HepG2 (cell line): ENCODE data around the gene THSD8. TPM values are rescaled to one million over a fixed set of nuclear protein-coding genes. Genes with fewer than 3 reads are reported as not detected.

Source experiments
- ETV5 ChIP-seq: IDR thresholded peaks from 2 replicates; pipeline ENCODE4 v1.6.1; 2018; ENCODE audit warnings: missing biosample characterization, missing genetic modification reagents, inconsistent platforms, borderline replicate concordance
- GLI4 ChIP-seq: sonication (generic); formaldehyde crosslinking; IDR thresholded peaks from 2 replicates; pipeline ENCODE4 v1.5.1; 2020; ENCODE audit warnings: missing genetic modification reagents, mild to moderate bottlenecking, moderate library complexity, borderline replicate concordance
- MAZ ChIP-seq, 2 experiments: sonication (generic) in 1 of 2; formaldehyde crosslinking in 1 of 2; IDR thresholded peaks; 2 replicates each; pipeline versions ENCODE4 v1.5.0 to v1.6.1; 2012 to 2020; ENCODE audit warnings: low read depth in 2 of 2, mild to moderate bottlenecking in 2 of 2, borderline replicate concordance in 1 of 2, improper control_type of control experiment in 1 of 2, low read length in 1 of 2, missing genetic modification reagents in 1 of 2, moderate library complexity in 1 of 2
- ZFP41 ChIP-seq: sonication (generic); formaldehyde crosslinking; IDR thresholded peaks from 2 replicates; pipeline ENCODE4 v1.4.0; 2020; ENCODE audit warnings: mild to moderate bottlenecking, missing genetic modification reagents, borderline replicate concordance
- ZNF136 ChIP-seq: sonication (generic); formaldehyde crosslinking; IDR thresholded peaks from 2 replicates; pipeline ENCODE4 v1.8.1; 2022; ENCODE audit warnings: low read depth, mild to moderate bottlenecking, moderate library complexity, missing genetic modification reagents
- ZNF644 ChIP-seq: IDR thresholded peaks from 2 replicates; pipeline ENCODE4 v1.6.1; 2016; ENCODE audit warnings: low read depth
- polyA plus RNA-seq, 8 experiments: library from polyadenylated mRNA; depleted of rRNA in 3 of 8; stranded (reverse) in 7 of 8; unstranded in 1 of 8; fragments of >200 nt; fragmentation: Illumina TruSeq in 4 of 8; extraction: Trizol in 4 of 8; gene quantifications; 2 replicates each; pipeline versions ENCODE4 v1.2.1 to v1.2.3, GENCODE V29; 2011 to 2016; ENCODE audit warnings: low read depth in 4 of 8, missing spikeins in 1 of 8, mixed read lengths in 1 of 8; ENCODE audit not compliant: insufficient read depth in 1 of 8
- total RNA-seq, 5 experiments: library from RNA; depleted of rRNA; stranded (reverse); fragments of >200 nt; fragmentation: Illumina TruSeq; extraction: Trizol; gene quantifications; 2 replicates each; pipeline ENCODE4 v1.2.3, GENCODE V29; 2016; ENCODE audit warnings: low read depth in 1 of 5
- TF ChIP-seq, protein P1 (sequence below), 2 experiments: sonication (generic) in 1 of 2; formaldehyde crosslinking in 1 of 2; IDR thresholded peaks; 2 replicates each; pipeline versions ENCODE4 v1.4.0 to v1.6.1; 2016 to 2020; ENCODE audit warnings: borderline replicate concordance in 1 of 2, low read depth in 1 of 2, mild to moderate bottlenecking in 1 of 2, missing genetic modification reagents in 1 of 2
- TF ChIP-seq, protein P2 (sequence below): sonication (generic); formaldehyde crosslinking; IDR thresholded peaks from 2 replicates; pipeline ENCODE4 v1.5.1; 2020; ENCODE audit warnings: mild to moderate bottlenecking, missing genetic modification reagents, moderate library complexity
- TF ChIP-seq, protein P3 (sequence below): sonication (generic); formaldehyde crosslinking; IDR thresholded peaks from 2 replicates; pipeline ENCODE4 v1.4.0; 2020; ENCODE audit warnings: missing genetic modification reagents; ENCODE audit errors: not compliant biosample characterization
- TF ChIP-seq, protein P4 (sequence below): sonication (generic); formaldehyde crosslinking; conservative IDR thresholded peaks from 2 replicates; pipeline ENCODE4 v1.4.0; 2020; ENCODE audit warnings: missing genetic modification reagents

Gene THSD8
- total and polyA plus RNA-seq, 2 of the 13 experiments (the other 11 are each of a cell fraction or from before 2014, with no cell fraction given) = 4.8 to 14.9 TPM

DNA sequence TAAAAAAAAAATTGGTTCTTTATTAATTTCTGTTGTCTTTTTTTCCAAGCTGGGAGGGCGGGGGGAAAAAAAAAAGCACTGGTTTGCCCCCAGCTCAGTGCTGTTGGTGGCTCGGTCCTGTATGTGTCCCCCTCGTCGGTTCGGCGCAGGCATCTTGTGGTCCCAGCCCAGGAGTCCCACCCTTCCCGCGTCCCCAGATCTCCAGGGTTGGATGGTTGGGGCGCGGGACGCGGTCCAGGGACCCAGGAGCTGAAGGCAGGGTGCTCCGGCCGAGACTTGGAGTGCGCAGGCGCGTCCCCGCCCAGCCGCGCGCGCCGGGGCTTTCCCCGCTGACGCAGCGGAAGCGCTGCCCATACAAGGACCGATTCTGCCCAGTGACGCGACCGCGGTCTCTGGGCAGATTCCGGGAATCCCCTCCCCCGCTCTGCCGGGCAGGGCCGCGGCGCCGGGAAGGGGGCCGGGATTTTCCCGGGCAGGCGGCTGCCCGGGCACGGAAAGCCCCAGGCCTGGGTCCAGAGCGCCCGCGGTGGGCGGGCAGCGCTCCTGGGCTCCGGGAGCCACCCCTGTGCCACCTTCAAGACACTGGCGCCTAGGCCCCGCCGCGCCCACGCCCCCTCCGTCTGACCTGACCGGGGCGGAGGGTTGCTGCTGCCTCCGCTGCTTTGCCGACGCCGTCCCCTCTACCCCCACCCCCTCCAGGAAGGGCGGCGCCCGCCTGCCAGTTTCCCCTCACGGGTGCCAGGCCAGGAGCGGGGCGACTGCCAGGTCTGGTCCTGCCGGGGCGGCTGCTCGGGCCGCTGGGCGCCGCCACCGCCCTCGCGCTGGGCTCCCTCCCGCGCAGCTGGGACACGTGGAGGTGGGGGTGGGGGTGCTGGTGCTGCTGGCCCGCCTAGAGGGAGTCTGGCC, 8.3 kb upstream of the THSD8 start (continued):
- TF ChIP-seq, protein P1, sequence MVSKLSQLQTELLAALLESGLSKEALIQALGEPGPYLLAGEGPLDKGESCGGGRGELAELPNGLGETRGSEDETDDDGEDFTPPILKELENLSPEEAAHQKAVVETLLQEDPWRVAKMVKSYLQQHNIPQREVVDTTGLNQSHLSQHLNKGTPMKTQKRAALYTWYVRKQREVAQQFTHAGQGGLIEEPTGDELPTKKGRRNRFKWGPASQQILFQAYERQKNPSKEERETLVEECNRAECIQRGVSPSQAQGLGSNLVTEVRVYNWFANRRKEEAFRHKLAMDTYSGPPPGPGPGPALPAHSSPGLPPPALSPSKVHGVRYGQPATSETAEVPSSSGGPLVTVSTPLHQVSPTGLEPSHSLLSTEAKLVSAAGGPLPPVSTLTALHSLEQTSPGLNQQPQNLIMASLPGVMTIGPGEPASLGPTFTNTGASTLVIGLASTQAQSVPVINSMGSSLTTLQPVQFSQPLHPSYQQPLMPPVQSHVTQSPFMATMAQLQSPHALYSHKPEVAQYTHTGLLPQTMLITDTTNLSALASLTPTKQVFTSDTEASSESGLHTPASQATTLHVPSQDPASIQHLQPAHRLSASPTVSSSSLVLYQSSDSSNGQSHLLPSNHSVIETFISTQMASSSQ (IDR thresholded peaks at IDR 0.05; ENCODE audit: low read depth) = no peak
- TF ChIP-seq, protein P1 (CRISPR knock-in tag; IDR thresholded peaks at IDR 0.05; ENCODE audit: borderline replicate concordance) = no peak; the same call in 1 of the 2 replicates
- TF ChIP-seq, protein P2, sequence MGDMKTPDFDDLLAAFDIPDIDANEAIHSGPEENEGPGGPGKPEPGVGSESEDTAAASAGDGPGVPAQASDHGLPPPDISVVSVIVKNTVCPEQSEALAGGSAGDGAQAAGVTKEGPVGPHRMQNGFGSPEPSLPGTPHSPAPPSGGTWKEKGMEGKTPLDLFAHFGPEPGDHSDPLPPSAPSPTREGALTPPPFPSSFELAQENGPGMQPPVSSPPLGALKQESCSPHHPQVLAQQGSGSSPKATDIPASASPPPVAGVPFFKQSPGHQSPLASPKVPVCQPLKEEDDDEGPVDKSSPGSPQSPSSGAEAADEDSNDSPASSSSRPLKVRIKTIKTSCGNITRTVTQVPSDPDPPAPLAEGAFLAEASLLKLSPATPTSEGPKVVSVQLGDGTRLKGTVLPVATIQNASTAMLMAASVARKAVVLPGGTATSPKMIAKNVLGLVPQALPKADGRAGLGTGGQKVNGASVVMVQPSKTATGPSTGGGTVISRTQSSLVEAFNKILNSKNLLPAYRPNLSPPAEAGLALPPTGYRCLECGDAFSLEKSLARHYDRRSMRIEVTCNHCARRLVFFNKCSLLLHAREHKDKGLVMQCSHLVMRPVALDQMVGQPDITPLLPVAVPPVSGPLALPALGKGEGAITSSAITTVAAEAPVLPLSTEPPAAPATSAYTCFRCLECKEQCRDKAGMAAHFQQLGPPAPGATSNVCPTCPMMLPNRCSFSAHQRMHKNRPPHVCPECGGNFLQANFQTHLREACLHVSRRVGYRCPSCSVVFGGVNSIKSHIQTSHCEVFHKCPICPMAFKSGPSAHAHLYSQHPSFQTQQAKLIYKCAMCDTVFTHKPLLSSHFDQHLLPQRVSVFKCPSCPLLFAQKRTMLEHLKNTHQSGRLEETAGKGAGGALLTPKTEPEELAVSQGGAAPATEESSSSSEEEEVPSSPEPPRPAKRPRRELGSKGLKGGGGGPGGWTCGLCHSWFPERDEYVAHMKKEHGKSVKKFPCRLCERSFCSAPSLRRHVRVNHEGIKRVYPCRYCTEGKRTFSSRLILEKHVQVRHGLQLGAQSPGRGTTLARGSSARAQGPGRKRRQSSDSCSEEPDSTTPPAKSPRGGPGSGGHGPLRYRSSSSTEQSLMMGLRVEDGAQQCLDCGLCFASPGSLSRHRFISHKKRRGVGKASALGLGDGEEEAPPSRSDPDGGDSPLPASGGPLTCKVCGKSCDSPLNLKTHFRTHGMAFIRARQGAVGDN (CRISPR knock-in tag) = peak; percentile 87
- peak; percentile 31; the same call in 1 of the 2 replicates for TF ChIP-seq GLI4 (CRISPR knock-in tag)
- TF ChIP-seq, protein P3, sequence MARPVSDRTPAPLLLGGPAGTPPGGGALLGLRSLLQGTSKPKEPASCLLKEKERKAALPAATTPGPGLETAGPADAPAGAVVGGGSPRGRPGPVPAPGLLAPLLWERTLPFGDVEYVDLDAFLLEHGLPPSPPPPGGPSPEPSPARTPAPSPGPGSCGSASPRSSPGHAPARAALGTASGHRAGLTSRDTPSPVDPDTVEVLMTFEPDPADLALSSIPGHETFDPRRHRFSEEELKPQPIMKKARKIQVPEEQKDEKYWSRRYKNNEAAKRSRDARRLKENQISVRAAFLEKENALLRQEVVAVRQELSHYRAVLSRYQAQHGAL = no peak
- no peak for TF ChIP-seq ZNF136
- no peak for TF ChIP-seq ZFP41 (CRISPR knock-in tag)
- TF ChIP-seq, protein P4, sequence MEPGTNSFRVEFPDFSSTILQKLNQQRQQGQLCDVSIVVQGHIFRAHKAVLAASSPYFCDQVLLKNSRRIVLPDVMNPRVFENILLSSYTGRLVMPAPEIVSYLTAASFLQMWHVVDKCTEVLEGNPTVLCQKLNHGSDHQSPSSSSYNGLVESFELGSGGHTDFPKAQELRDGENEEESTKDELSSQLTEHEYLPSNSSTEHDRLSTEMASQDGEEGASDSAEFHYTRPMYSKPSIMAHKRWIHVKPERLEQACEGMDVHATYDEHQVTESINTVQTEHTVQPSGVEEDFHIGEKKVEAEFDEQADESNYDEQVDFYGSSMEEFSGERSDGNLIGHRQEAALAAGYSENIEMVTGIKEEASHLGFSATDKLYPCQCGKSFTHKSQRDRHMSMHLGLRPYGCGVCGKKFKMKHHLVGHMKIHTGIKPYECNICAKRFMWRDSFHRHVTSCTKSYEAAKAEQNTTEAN (CRISPR knock-in tag) = no peak
- TF ChIP-seq MAZ (IDR thresholded peaks at IDR 0.05; ENCODE audit: borderline replicate concordance, low read depth, low read length) = no peak
- TF ChIP-seq MAZ (CRISPR knock-in tag; IDR thresholded peaks at IDR 0.05; ENCODE audit: low read depth) = 0 out of 2 replicates have a peak, but pooled peaks have one; percentile 55
- TF ChIP-seq ZNF644 (CRISPR knock-in tag) = no peak
- peak; percentile 63; the same call in 1 of the 2 replicates for TF ChIP-seq ETV5 (CRISPR knock-in tag)
